Measurements from ENCODE around the gene KRT82. TPM values are rescaled to one million over a fixed set of nuclear protein-coding genes. Genes with fewer than 3 reads are reported as not detected.

KRT82 gene
- total RNA-seq, 1 experiment from 2014 or later, result not detected

DNA sequence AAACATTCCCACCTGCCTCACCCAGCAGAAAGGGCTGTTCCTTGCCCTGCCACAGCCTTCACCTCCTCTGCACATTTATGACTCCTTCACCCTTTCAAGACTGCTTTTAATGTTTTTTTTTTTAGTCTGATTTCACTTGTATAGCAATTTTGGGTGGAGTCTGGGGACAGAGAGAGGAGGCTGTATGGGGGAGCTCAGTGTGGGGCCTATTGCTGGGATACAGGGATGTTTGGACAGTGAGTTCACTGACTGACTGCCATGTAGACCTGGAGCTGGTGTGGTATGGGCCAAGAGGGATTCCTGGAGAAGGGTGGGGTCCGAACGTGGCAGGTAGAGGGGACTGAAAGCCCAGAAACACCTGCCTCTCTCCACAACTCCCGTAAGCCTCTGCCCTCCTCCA lies 36.9 kb downstream of the KRT82 start:
- Mint-ChIP-seq H3K27me3 (ENCODE audit: low read depth) (peaks cover 13% of the 10 kb centered on the region), H3K9me3 (no peaks in the 10 kb centered on the region), H3K27ac (no peak overlapping the region), H3K4me1 (peaks cover 0 to 11% of the 10 kb centered on the region in 2 experiments; a peak in 2 of 4 replicates), H3K36me3 (ENCODE audit: insufficient read depth in 1 of 3, low read depth in 3 of 3) (no peaks in the 10 kb centered on the region), H3K4me3 (no peak overlapping the region)
- no peak overlapping the region for H3K4ac ChIP-seq (ENCODE audit: low read depth, low read length)
- no peak overlapping the region for H2AFZ ChIP-seq (ENCODE audit: low read length)
- H3K79me2 ChIP-seq (ENCODE audit: insufficient read depth, low read length), result no peaks in the 10 kb centered on the region
- no peak overlapping the region for H4K8ac ChIP-seq (replicated peaks; ENCODE audit: insufficient read length, low read depth, low read length)
- no peaks in the 10 kb centered on the region for H3K23me2 ChIP-seq (ENCODE audit: insufficient read length, low read depth, low read length, poor library complexity, severe bottlenecking)
- no peak overlapping the region for H4K5ac ChIP-seq (ENCODE audit: insufficient read length, low read depth, low read length)
- no peak overlapping the region for H2BK12ac ChIP-seq (ENCODE audit: insufficient read length, low read depth, low read length)
- no peaks in the 10 kb centered on the region for H3K9me3 ChIP-seq (ENCODE audit: control insufficient read depth, low read depth, low read length)
- no peak overlapping the region for H3K9ac ChIP-seq (ENCODE audit: extremely low read depth, insufficient read length, low read length)
- H3K14ac ChIP-seq (ENCODE audit: insufficient read depth, low read length), result no peak overlapping the region; the same call in 1 of the 2 replicates
- H3K18ac ChIP-seq (ENCODE audit: insufficient read length, low read depth, low read length), result no peak overlapping the region
- H2BK15ac ChIP-seq (ENCODE audit: low read depth, low read length), result no peak overlapping the region
- WGBS (ENCODE audit: extremely low coverage, insufficient read length, low lambda C conversion rate), result no CpG with 5 or more reads among the region's 3 CpGs
- H2BK20ac ChIP-seq (ENCODE audit: low read depth, low read length, poor library complexity, severe bottlenecking), result no peak overlapping the region
- no peak overlapping the region for H3K23ac ChIP-seq (ENCODE audit: insufficient read length, low read depth, low read length)
- TF ChIP-seq, protein P1, sequence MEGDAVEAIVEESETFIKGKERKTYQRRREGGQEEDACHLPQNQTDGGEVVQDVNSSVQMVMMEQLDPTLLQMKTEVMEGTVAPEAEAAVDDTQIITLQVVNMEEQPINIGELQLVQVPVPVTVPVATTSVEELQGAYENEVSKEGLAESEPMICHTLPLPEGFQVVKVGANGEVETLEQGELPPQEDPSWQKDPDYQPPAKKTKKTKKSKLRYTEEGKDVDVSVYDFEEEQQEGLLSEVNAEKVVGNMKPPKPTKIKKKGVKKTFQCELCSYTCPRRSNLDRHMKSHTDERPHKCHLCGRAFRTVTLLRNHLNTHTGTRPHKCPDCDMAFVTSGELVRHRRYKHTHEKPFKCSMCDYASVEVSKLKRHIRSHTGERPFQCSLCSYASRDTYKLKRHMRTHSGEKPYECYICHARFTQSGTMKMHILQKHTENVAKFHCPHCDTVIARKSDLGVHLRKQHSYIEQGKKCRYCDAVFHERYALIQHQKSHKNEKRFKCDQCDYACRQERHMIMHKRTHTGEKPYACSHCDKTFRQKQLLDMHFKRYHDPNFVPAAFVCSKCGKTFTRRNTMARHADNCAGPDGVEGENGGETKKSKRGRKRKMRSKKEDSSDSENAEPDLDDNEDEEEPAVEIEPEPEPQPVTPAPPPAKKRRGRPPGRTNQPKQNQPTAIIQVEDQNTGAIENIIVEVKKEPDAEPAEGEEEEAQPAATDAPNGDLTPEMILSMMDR (conservative IDR thresholded peaks at IDR 0.05), result no peak
- H2BK5ac ChIP-seq (ENCODE audit: insufficient read length, low read length), result no peak overlapping the region
- no peak for DNase-seq
- H3K4me1 ChIP-seq (ENCODE audit: insufficient read depth, low read length), result no peaks in the 10 kb centered on the region
- H2BK120ac ChIP-seq (ENCODE audit: low read depth, low read length, poor library complexity, severe bottlenecking), result no peak overlapping the region
- H3K4me2 ChIP-seq (ENCODE audit: insufficient read depth, insufficient read length, low read length), result no peak overlapping the region
- H4K20me1 ChIP-seq (ENCODE audit: control insufficient read depth, insufficient read depth, insufficient read length), result no peaks in the 10 kb centered on the region
- no peaks in the 10 kb centered on the region for H3K79me1 ChIP-seq (ENCODE audit: insufficient read depth, low read depth, low read length, poor library complexity, severe bottlenecking)
- H2AK5ac ChIP-seq (ENCODE audit: insufficient read length, low read length), result no peak overlapping the region
- no peak overlapping the region for H3K27ac ChIP-seq (ENCODE audit: insufficient read length, low read depth, low read length)
- H3T11ph ChIP-seq (ENCODE audit: low read length), result no peak overlapping the region
- H4K91ac ChIP-seq (ENCODE audit: insufficient read length, low read depth, low read length), result no peak overlapping the region
- H3K27me3 ChIP-seq (ENCODE audit: insufficient read depth, low read length), result no peaks in the 10 kb centered on the region
- H3K56ac ChIP-seq (ENCODE audit: insufficient read length, low read depth, low read length), result no peak overlapping the region
